HepG2 (cell line): ENCODE data around the gene PWP1. TPM values are rescaled to one million over a fixed set of nuclear protein-coding genes. Genes with fewer than 3 reads are reported as not detected.

ENCODE experiments used
- ATAC-seq: fragments of 200-7000 bp; cut with Tn5 transposase; 3 replicates; pipeline ENCODE4 v1.9.1; 2020; ENCODE audit warnings: mild to moderate bottlenecking, moderate library complexity
- BruUV-seq: library from RNA; stranded (reverse); fragments of 400-500 nt; replicated peaks from 2 replicates; lab custom pipeline; 2021; lab: Mats Ljungman, UMichigan
- CTCF ChIA-PET: fragments of 300-600 bp; formaldehyde crosslinking; extraction: SDS; loops from one replicate; lab custom pipeline; 2021; ENCODE audit warnings: low total read pairs, inconsistent platforms, low intra/inter-chr PET ratio; lab: Yijun Ruan, JAX
- POLR2A ChIA-PET: fragments of 350-600 bp; sonication (Branson Sonifier 250); formaldehyde crosslinking; loops from one replicate; lab custom pipeline; 2020; ENCODE audit warnings: antibody characterized with exemption, inconsistent platforms; lab: Yijun Ruan, JAX
- DNase-seq: peaks from one replicate; pipeline ENCODE4 v3.0.0-alpha.2; 2015; ENCODE audit warnings: low spot score
- FAIRE-seq: peaks from 3 replicates; lab custom pipeline; 2011; peaks lifted over from hg19 to GRCh38; lab: Jason Lieb, UNC
- H2AFZ ChIP-seq: one replicate; pipeline ENCODE4 v1.6.1; 2011; ENCODE audit warnings: low read length, inconsistent platforms
- H3K27ac ChIP-seq: fragments of 300-600 bp; 3 replicates; pipeline ENCODE4 v1.8.0; 2011; ENCODE audit warnings: mixed run types, mild to moderate bottlenecking, mixed read lengths, low read length, inconsistent platforms; ENCODE audit not compliant: insufficient read depth; ENCODE audit errors: extremely low read length
- H3K27me3 ChIP-seq, 2 experiments: fragments of 200-600 bp in 1 of 2; 2 replicates in 1 of 2; 3 replicates in 1 of 2; pipeline versions ENCODE4 v1.6.0 to v1.8.0; 2011; ENCODE audit warnings: low read length in 2 of 2, mild to moderate bottlenecking in 2 of 2, moderate library complexity in 2 of 2, inconsistent platforms in 1 of 2; ENCODE audit not compliant: insufficient read depth in 2 of 2, control insufficient read depth in 1 of 2
- H3K36me3 ChIP-seq, 2 experiments: fragments of 200-600 bp in 1 of 2; replicated peaks in 1 of 2; 2 replicates in 1 of 2; 3 replicates in 1 of 2; pipeline versions ENCODE4 v1.5.1 to v1.8.0; 2011; ENCODE audit warnings: low read length in 2 of 2, inconsistent platforms in 1 of 2; ENCODE audit not compliant: insufficient read depth in 2 of 2, control insufficient read depth in 1 of 2
- H3K4me1 ChIP-seq: 2 replicates; pipeline ENCODE4 v1.5.1; 2012; ENCODE audit warnings: low read length, inconsistent platforms; ENCODE audit not compliant: insufficient read depth
- H3K4me2 ChIP-seq: 2 replicates; pipeline ENCODE4 v1.6.0; 2011; ENCODE audit warnings: low read depth, low read length, inconsistent platforms
- H3K4me3 ChIP-seq, 3 experiments: fragments of 200-600 bp in 1 of 3; sonication (generic), shearing (Covaris generic) in 1 of 3; replicated peaks in 1 of 3; 2 replicates each; pipeline ENCODE4 v1.5.1; 2011 to 2016; ENCODE audit warnings: low read length in 3 of 3, inconsistent platforms in 2 of 3, low read depth in 2 of 3, mild to moderate bottlenecking in 2 of 3, control low read depth in 1 of 3, mixed read lengths in 1 of 3; ENCODE audit not compliant: insufficient read depth in 1 of 3
- H3K79me2 ChIP-seq: one replicate; pipeline ENCODE4 v1.6.1; 2011; ENCODE audit warnings: low read length, inconsistent platforms; ENCODE audit not compliant: insufficient read depth
- H3K9ac ChIP-seq: 2 replicates; pipeline ENCODE4 v1.6.0; 2011; ENCODE audit warnings: mild to moderate bottlenecking, low read depth, low read length, inconsistent platforms; ENCODE audit not compliant: insufficient read depth
- H3K9me3 ChIP-seq: 2 replicates; pipeline ENCODE4 v1.5.1; 2012; ENCODE audit warnings: mild to moderate bottlenecking, low read length
- H4K20me1 ChIP-seq: 2 replicates; pipeline ENCODE4 v1.6.0; 2011; ENCODE audit warnings: inconsistent platforms, mild to moderate bottlenecking, low read length, moderate library complexity; ENCODE audit not compliant: insufficient read depth
- BHLHE40 ChIP-seq: IDR thresholded peaks from 2 replicates; pipeline ENCODE4 v1.6.1; 2011; ENCODE audit warnings: low read length, improper control_type of control experiment
- GLI4 ChIP-seq: sonication (generic); formaldehyde crosslinking; IDR thresholded peaks from 2 replicates; pipeline ENCODE4 v1.5.1; 2020; ENCODE audit warnings: missing genetic modification reagents, mild to moderate bottlenecking, moderate library complexity, borderline replicate concordance
- KAT7 ChIP-seq: IDR thresholded peaks from 2 replicates; pipeline ENCODE4 v1.6.1; 2018; ENCODE audit warnings: borderline replicate concordance, missing compliant biosample characterization
- ZEB1 ChIP-seq: IDR thresholded peaks from 2 replicates; pipeline ENCODE4 v1.6.1; 2012; ENCODE audit warnings: mild to moderate bottlenecking, low read depth, inconsistent platforms; ENCODE audit not compliant: insufficient replicate concordance
- ZNF354B ChIP-seq: sonication (generic); formaldehyde crosslinking; IDR thresholded peaks from 2 replicates; pipeline ENCODE4 v1.8.0; 2022; ENCODE audit warnings: mild to moderate bottlenecking, missing genetic modification reagents
- ZNF510 ChIP-seq: sonication (generic); formaldehyde crosslinking; IDR thresholded peaks from 2 replicates; pipeline ENCODE4 v1.4.0; 2020; ENCODE audit warnings: low read depth, mild to moderate bottlenecking, missing genetic modification reagents
- WGBS: methylation state at CpG from one replicate; pipeline ENCODE4 v1.1.6; 2017; ENCODE audit warnings: low lambda C conversion rate; 5-methylcytosine and 5-hydroxymethylcytosine counted together
- in situ Hi-C: cut with HindIII; loops from 2 replicates; pipeline ENCODE4 v1.10.0; 2017; ENCODE audit warnings: low pct_unique_long_range_greater_than_20kb; ENCODE audit not compliant: extremely low pct_ligation_motif_present
- intact Hi-C: fragments of 100-400 bp; cut with micrococcal nuclease; formaldehyde crosslinking; loops from one replicate; pipeline ENCODE4 v1.10.0; 2022; ENCODE audit not compliant: unreplicated experiment
- polyA plus RNA-seq, 8 experiments: library from polyadenylated mRNA; depleted of rRNA in 3 of 8; stranded (reverse) in 7 of 8; unstranded in 1 of 8; fragments of >200 nt; fragmentation: Illumina TruSeq in 4 of 8; extraction: Trizol in 4 of 8; gene quantifications; 2 replicates each; pipeline versions ENCODE4 v1.2.1 to v1.2.3, GENCODE V29; 2011 to 2016; ENCODE audit warnings: low read depth in 4 of 8, missing spikeins in 1 of 8, mixed read lengths in 1 of 8; ENCODE audit not compliant: insufficient read depth in 1 of 8
- total RNA-seq, 5 experiments: library from RNA; depleted of rRNA; stranded (reverse); fragments of >200 nt; fragmentation: Illumina TruSeq; extraction: Trizol; gene quantifications; 2 replicates each; pipeline ENCODE4 v1.2.3, GENCODE V29; 2016; ENCODE audit warnings: low read depth in 1 of 5
- TF ChIP-seq, protein P1 (sequence below): sonication (generic); formaldehyde crosslinking; IDR thresholded peaks from 2 replicates; pipeline ENCODE4 v1.4.0; 2020; ENCODE audit warnings: missing genetic modification reagents

The PWP1 gene
- total and polyA plus RNA-seq, 2 of the 13 experiments (the other 11 are each of a cell fraction or from before 2014, with no cell fraction given), result 65.9 to 70.2 TPM

DNA sequence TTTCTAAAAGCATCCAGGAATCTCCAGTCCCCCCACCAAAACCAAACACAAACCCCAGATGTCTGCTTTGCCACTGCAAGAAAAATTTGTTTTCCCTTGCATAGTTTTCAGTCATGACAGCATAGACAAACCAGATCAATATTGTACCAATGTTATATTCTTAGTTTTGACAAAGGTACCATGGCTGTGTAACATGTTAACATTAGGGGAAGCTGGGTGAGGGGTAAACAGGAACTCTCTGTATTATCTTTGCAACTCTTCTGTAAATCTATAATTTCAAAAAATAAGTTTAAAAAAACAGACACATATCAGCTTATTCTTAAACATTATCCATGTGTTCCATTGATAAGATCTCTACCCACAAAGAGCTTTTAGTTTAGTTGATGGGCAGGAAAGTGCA, 44.4 kb upstream of the PWP1 start (continued):
- TF ChIP-seq BHLHE40 (no peak), ZNF354B (CRISPR knock-in tag) (no peak), ZNF510 (no peak)
- TF ChIP-seq, protein P1, sequence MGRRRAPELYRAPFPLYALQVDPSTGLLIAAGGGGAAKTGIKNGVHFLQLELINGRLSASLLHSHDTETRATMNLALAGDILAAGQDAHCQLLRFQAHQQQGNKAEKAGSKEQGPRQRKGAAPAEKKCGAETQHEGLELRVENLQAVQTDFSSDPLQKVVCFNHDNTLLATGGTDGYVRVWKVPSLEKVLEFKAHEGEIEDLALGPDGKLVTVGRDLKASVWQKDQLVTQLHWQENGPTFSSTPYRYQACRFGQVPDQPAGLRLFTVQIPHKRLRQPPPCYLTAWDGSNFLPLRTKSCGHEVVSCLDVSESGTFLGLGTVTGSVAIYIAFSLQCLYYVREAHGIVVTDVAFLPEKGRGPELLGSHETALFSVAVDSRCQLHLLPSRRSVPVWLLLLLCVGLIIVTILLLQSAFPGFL (CRISPR knock-in tag), result no peak

DNA sequence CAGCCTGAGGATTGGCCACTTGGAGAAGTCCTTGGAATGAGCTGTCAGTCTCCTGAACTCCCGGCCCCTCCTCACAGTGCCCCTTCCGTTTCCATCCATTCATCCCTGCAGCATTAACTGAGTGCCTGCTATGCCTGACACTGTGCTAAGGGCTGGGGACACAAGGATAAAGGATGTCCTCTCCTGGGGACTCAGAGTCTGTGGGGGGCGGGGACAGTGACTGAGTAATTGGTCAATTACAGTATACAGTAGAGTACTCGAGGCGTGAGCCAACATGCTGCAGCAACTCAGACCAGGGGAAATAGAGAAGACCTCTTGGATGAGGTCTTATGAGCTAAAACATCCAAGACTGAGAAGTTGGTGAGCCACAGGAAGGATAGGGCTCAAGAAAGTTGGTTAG, 43.4 kb upstream of the PWP1 start:
- Histone ChIP-seq H3K4me1 (no peaks in the 10 kb centered on the region), H3K27ac (no peak overlapping the region), H3K9me3 (no peaks in the 10 kb centered on the region), H3K9ac (no peak overlapping the region), H3K36me3 (no peaks in the 10 kb centered on the region), H2AFZ (no peak overlapping the region), H3K79me2 (no peaks in the 10 kb centered on the region), H3K4me3 (no peak overlapping the region), H3K4me2 (no peak overlapping the region), H3K27me3 (no peaks in the 10 kb centered on the region), H4K20me1 (no peaks in the 10 kb centered on the region)
- in situ Hi-C loops (no loop called here), intact Hi-C loops (no loop called here)
- ATAC-seq, result no peak
- CTCF ChIA-PET, result no interaction called here
- no peak for DNase-seq
- TF ChIP-seq ZEB1, result no peak
- no peak for TF ChIP-seq GLI4 (CRISPR knock-in tag)
- TF ChIP-seq KAT7 (CRISPR knock-in tag), result no peak
- no TSS peak for BruUV-seq
- 54% methylated on average over 4 of the region's 5 CpGs for WGBS
- POLR2A ChIA-PET, result no interaction called here
- FAIRE-seq, result no peak
